ENCODE data around the gene MFAP3.
"Not testable (repeated sequence)": the region's sequence is repeated elsewhere in the genome, so short reads cannot be mapped to it uniquely, and the experiment has no call there.

Gene MFAP3

GRCh38 chr5:154038707-154039457 lies at the start of gene MFAP3, which contains the start of gene FAM114A2:
TSS of gene MFAP3 (plus strand) at chr5:154038967. CDS start at chr5:154049723, 10,756 bp downstream.
TSS of gene FAM114A2 (minus strand) at chr5:154038910. CDS start at chr5:154034953, 3,957 bp downstream.
- peak; percentile 90 for DNase-seq

DNA sequence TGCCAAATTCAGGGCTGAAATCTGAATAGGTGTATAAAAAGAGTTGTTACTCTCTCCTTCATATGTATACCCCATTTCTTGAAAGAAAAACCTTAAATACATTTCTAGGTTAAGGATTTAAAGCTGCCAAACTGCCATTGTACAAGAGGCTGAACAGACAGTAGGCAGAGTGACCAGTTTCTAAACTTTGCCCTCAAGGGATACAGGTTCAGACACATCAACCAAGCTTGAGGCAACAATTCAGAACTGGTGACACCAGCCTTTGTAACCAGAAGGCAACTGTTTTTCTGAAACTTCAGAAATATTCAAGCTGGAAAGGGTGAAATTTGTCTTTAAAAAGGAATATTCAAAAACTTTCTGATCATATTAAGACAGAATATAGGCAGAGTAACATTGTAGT lies 47.6 kb upstream of the MFAP3 start:
- no peak for DNase-seq

GRCh38 chr5:153998010-153998409 lies 40.8 kb upstream of the MFAP3 start:
- no peak for DNase-seq

GRCh38 chr5:153998768-153999167 lies 40.0 kb upstream of the MFAP3 start:
- no peak for DNase-seq

DNA sequence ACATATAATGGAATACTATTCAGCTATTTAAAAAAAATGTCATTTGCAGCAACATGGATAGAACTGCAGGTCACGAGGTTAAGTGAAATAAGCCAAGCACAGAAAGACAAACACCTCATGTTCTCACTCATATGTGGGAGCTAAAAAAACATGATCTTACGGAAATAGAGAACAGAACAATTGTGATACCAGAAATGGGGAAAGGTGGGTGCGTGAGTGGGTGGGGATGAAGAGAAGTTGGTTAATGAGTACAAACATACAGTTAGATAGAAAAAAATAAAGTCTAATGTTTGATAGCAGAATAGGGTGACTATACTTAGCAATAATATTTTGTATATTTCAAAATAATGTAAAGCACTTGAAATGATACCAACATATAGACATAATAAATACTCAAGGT lies 38.8 kb upstream of the MFAP3 start:
- DNase-seq: no peak

GRCh38 chr5:154000703-154001102 lies 38.1 kb upstream of the MFAP3 start:
- DNase-seq: no peak

- DNase-seq: no peak
Measured at GRCh38 chr5:154002093-154002492, 36.7 kb upstream of the MFAP3 start.

DNA sequence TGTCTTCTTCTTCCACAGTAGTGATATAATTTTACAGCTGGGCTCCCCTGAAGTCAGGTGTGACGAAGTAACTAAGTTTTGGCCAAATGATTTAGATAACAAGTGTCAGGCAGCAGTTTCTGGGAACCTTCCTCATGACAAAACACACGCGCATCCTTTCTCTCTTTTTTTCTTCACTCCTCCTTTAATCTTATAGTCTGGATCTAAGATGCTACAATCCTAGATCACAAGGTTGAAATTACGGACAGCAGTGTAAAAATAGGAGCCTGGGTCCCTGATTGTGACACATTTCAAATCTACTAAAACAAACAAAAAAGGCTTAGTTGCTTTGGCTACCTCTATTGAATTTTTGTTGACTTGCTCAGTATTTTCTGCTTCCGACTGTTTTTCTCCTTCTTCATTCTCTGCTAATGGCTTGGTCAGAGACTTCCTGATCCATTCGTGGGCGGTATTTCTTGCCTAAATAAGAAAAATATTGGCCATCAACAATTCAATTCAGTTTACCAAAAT lies 36.2 kb upstream of the MFAP3 start:
- no peak for DNase-seq

GRCh38 chr5:154005648-154006047 lies 33.1 kb upstream of the MFAP3 start:
- no peak for DNase-seq

DNA sequence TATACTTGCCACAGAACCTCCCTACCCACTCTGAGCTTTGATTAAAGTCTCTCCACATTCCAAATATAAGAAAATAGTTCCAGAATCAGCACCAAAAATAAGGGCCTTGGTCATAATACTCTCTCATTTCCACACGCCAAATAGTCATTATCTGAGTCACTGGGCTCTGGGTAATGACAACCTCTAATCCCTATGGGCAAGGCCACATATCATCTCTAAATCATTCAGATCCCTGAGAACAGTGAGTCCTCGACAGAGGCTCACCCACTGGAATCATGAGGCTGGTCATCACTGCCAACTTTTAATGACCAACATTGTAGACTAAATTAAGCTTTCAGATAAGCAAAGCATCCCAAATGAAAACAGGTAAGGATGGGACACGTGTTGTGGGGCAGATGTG lies 28.1 kb upstream of the MFAP3 start:
- no peak for DNase-seq

DNA sequence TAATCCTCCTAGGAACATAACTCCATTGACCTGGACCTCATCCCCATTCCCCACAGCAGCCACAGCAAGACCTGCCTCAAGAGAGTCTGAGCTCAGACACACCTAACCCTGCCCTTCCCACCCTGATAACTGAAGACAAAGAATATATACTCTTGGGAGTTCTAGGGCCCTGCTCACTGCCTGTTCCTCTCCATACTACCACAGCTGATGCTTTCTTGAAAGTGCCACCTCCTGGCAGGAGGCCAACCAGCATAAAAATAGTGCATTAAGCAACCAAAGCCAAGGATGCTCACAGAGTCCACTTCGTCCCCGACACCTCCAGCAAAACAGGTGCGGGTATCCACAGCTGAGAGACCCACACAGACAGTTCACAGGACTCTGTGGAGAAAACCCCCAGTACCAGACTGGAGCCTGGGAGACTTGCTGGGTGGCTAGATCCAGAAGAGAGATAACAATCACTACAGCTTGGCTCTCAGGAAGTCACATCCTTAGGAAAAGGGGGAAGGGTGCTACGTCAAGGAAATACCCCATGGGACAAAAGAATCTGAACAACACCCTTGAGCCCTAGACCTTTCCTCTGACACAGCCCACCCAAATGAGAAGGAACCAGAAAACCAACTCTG lies 23.6 kb upstream of the MFAP3 start:
- DNase-seq: no peak

DNA sequence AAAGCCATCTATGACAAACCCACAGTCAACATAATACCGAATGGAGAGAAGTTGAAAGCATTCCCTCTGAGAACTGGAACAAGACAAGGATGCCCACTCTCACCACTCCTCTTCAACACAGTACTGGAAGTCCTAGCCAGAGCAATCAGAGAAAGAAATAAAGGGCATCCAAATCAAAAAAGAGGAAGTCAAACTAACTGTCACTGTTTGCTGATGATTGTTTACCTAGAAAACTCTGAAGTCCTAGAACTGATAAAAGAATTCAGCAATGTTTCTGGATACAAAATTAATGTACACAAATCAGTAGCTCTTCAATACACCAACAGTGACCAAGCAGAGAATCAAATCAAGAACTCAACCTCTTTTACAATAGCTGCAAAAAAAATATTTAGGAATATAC lies 19.8 kb upstream of the MFAP3 start:
- not testable (repeated sequence) for DNase-seq

- no peak for DNase-seq
Measured at GRCh38 chr5:154025951-154026350, 12.8 kb upstream of the MFAP3 start.

- no peak for DNase-seq
Measured at GRCh38 chr5:154031937-154032489, 6.8 kb upstream of the MFAP3 start.

DNA sequence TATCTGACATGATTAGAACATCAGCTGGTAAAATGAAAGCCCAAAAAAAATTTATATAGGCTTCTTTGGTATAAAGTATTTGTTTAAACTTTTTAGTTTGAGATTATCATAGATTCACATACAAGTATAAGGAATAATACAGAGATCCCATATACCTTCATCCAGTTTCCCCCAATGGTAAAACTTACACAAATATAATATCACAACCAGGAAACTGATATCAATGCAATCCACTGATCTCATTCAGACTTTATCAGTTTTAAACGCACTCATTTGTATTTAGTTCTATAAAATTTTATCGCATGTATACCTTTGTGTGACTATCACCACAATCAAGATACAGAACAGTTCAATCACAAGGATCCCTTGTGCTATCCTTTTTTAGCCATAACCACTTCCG lies 3.8 kb upstream of the MFAP3 start:
- no peak for DNase-seq

GRCh38 chr5:154038261-154038706 lies 483 bp upstream of the MFAP3 start:
- peak; percentile 60 for DNase-seq

DNA sequence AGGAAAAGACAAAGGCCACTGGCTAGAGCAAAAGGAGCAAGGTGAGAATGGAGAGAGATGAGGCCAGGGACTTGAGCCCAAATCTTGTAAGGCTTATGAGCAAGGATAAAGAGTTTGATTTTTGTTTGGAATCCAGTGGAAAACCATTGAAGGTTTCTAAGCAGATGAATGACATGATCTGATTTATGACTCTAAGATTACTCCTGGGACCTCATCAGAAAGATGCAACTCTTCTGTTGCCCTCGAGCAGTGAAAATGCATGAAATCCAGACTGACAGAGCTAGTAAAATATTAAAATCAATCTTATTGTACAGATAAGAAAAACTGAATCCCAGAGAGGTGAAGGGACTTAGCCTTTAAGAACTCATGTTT lies 677 bp downstream of the MFAP3 start:
- DNase-seq: no peak

DNA sequence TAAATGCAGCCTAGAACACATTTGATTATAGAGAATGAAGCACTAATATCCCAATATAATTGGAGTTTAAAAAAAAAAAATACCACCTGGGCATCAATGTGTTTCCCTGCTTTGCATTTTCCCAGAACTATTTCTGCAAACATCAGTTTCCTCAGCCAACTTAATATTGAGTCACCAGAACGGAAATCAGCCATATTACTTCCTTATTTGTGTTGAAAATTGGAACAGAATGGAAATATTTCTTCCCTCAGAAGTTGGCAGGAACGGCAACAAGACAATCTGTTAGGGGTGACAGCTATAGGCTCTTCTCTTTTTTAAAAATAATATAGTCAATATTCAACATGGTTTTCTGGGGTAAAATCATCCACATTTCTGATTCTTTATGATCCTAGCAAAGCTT lies 4.0 kb downstream of the MFAP3 start:
- DNase-seq: no peak

- DNase-seq: no peak
Measured at GRCh38 chr5:154044099-154044498, 5.3 kb downstream of the MFAP3 start.

- DNase-seq: peak; percentile 7
Measured at GRCh38 chr5:154044581-154044980, 5.8 kb downstream of the MFAP3 start.

DNA sequence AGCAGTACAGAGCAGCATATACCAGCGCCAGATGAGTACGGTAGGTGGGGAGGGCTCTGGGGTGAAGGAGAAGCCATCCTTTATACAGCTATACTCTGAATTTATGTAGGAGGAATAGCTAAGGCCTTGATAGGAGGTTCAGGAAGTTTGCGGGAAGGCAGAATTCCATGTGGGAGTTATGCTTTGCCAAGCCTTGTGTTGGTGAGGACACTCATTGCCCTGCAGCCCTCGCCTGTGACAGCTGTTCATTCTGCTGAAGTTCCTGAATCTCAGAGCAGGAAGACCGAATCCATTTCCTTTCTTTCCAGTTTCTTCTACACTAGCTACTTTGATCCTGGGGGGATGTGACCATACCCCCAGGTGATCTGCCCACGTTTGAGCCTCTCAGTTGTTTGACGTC lies 7.7 kb downstream of the MFAP3 start:
- DNase-seq: no peak

DNA sequence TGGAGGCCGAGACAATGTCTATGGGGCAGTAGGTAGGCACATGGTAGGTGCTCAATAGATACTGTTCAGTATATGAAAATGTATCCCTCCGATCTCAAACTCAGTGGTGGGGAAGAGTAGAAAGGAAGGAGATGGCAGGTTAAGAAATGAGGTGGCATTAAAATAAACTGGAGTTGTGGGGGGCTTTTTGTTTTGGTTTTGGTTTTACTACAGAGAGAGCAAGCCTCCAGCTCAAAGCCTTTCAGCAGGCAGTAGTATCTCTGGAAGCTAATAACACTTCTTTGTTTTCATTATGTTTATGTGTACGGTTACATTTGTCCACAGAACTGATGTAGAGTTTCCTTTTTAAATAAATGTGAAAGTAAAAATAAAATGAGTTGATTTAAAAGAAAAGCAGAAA lies 8.6 kb downstream of the MFAP3 start:
- no peak for DNase-seq

DNA sequence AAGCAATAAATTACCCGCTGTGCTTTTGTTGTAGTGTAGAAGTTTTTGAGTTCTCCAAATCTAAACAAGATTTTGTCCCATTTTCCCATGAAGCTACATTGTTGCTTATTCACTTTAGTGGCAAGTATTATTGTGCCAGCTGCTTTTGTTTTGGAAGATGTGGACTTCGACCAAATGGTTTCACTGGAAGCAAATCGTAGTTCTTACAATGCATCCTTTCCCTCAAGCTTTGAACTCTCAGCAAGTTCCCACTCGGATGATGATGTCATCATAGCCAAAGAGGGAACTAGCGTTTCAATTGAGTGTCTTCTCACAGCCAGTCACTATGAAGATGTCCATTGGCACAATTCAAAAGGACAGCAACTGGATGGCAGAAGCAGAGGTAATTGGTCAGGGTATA lies 10.9 kb downstream of the MFAP3 start:
- DNase-seq: no peak

GRCh38 chr5:154053468-154053867 lies 14.7 kb downstream of the MFAP3 start:
- DNase-seq: no peak

Data from CD4-positive, alpha-beta T cell treated with Interleukin-21 for 1 hour (primary cell).